ENCODE measurements around the gene PLIN1. TPM values are rescaled to one million over a fixed set of nuclear protein-coding genes. Genes with fewer than 3 reads are reported as not detected.

The PLIN1 gene
- total and polyA plus RNA-seq, 10 of the 15 experiments (the other 5 are each of a cell fraction or from before 2014, with no cell fraction given), result 0.05 to 0.13 (median 0.09) TPM; not detected in 6

GRCh38 chr15:89671687-89672086, 7.5 kb downstream of the PLIN1 start:
- in situ Hi-C loops (cut with MboI), result no loop called here
- no peaks in the 10 kb centered on the region for H3K36me3 ChIP-seq (ENCODE audit: control insufficient read depth in 2 of 2, insufficient read depth in 2 of 2, low read length in 1 of 2)
- H4K20me1 ChIP-seq (ENCODE audit: control insufficient read depth, insufficient read depth), result no peaks in the 10 kb centered on the region
- FAIRE-seq (no peak), ATAC-seq (no peak), DNase-seq (ENCODE audit: low read depth, low spot score) (no peak)
- H3K27me3 ChIP-seq (replicated peaks in 1 of 2; ENCODE audit: control insufficient read depth in 2 of 2, insufficient read depth in 2 of 2, low read length in 1 of 2), result no peaks in the 10 kb centered on the region
- ChIA-PET POLR2A (no interaction called here), SMC1A (ENCODE audit: uncharacterized antibody, unreplicated experiment) (no interaction called here), CTCF (no interaction called here), RAD21 (ENCODE audit: unreplicated experiment) (interaction anchor here (1.5 kb wide), 1 partner anchor 203 kb away, joined by 4 read pairs; no protein-coding TSS in a partner anchor)
- no peak overlapping the region for H2AFZ ChIP-seq (ENCODE audit: control insufficient read depth, low read depth, low read length)
- WGBS (ENCODE audit: insufficient coverage, insufficient replicate concordance, low lambda C conversion rate, missing lambda C conversion rate), result 0% methylated on average over 3 of the region's 4 CpGs
- H3K79me2 ChIP-seq (ENCODE audit: control insufficient read depth, insufficient read depth, low read length), result no peaks in the 10 kb centered on the region
- no peak overlapping the region for H3K27ac ChIP-seq (ENCODE audit: control insufficient read depth, insufficient read depth)
- H3K4me2 ChIP-seq (ENCODE audit: control insufficient read depth, insufficient read depth), result no peak overlapping the region
- no peaks in the 10 kb centered on the region for H3K9me3 ChIP-seq (replicated peaks; ENCODE audit: control insufficient read depth, insufficient read depth, low read length)
- no peaks in the 10 kb centered on the region for H3K4me1 ChIP-seq (ENCODE audit: control insufficient read depth, insufficient read depth, low read length)
- H3K9ac ChIP-seq (ENCODE audit: control insufficient read depth, insufficient read depth, low read length), result no peak overlapping the region
- intact Hi-C loops (cut with micrococcal nuclease; ENCODE audit: unreplicated experiment), result no loop called here
- no TSS peak for BruUV-seq (replicated peaks)
- H3K4me3 ChIP-seq, result no peak overlapping the region
- TF ChIP-seq ASH2L (IDR thresholded peaks at IDR 0.05; ENCODE audit: borderline replicate concordance, low read depth), result no peak
- no peak for TF ChIP-seq PAX5 (IDR thresholded peaks at IDR 0.05; ENCODE audit: borderline replicate concordance, low read depth, low read length)
- no peak for TF ChIP-seq ZNF24 (IDR thresholded peaks at IDR 0.05)

GRCh38 chr15:89670971-89671560, 8.1 kb downstream of the PLIN1 start:
- Histone ChIP-seq H3K4me3 (no peak overlapping the region), H3K27me3 (replicated peaks in 1 of 2; ENCODE audit: control insufficient read depth in 2 of 2, insufficient read depth in 2 of 2, low read length in 1 of 2) (no peaks in the 10 kb centered on the region), H3K9ac (ENCODE audit: control insufficient read depth, insufficient read depth, low read length) (no peak overlapping the region), H2AFZ (ENCODE audit: control insufficient read depth, low read depth, low read length) (no peak overlapping the region), H3K9me3 (replicated peaks; ENCODE audit: control insufficient read depth, insufficient read depth, low read length) (no peaks in the 10 kb centered on the region), H3K36me3 (ENCODE audit: control insufficient read depth in 2 of 2, insufficient read depth in 2 of 2, low read length in 1 of 2) (no peaks in the 10 kb centered on the region), H3K4me2 (ENCODE audit: control insufficient read depth, insufficient read depth) (no peak overlapping the region), H3K4me1 (ENCODE audit: control insufficient read depth, insufficient read depth, low read length) (no peaks in the 10 kb centered on the region), H3K27ac (ENCODE audit: control insufficient read depth, insufficient read depth) (no peak overlapping the region), H3K79me2 (ENCODE audit: control insufficient read depth, insufficient read depth, low read length) (no peaks in the 10 kb centered on the region), H4K20me1 (ENCODE audit: control insufficient read depth, insufficient read depth) (no peaks in the 10 kb centered on the region)
- ChIA-PET POLR2A (no interaction called here), CTCF (no interaction called here), SMC1A (ENCODE audit: uncharacterized antibody, unreplicated experiment) (no interaction called here), RAD21 (ENCODE audit: unreplicated experiment) (no interaction called here)
- BruUV-seq (replicated peaks), result no TSS peak
- ATAC-seq (no peak), FAIRE-seq (no peak), DNase-seq (ENCODE audit: low read depth, low spot score) (no peak)
- intact Hi-C loops (cut with micrococcal nuclease; ENCODE audit: unreplicated experiment) (no loop called here), in situ Hi-C loops (cut with MboI) (no loop called here)
- WGBS (ENCODE audit: insufficient coverage, insufficient replicate concordance, low lambda C conversion rate, missing lambda C conversion rate), result 47% methylated on average over 12 of the region's 12 CpGs
- TF ChIP-seq CHD1 (IDR thresholded peaks at IDR 0.05; ENCODE audit: low read depth, low read length), result no peak
- TF ChIP-seq ASH2L (IDR thresholded peaks at IDR 0.05; ENCODE audit: borderline replicate concordance, low read depth), result no peak
- TF ChIP-seq IRF3 (IDR thresholded peaks at IDR 0.05), result no peak
- no peak for TF ChIP-seq SREBF2 (IDR thresholded peaks at IDR 0.05; ENCODE audit: low read length)
- TF ChIP-seq TBL1XR1 (IDR thresholded peaks at IDR 0.05; ENCODE audit: low read depth, low read length), result no peak
- no peak for TF ChIP-seq MYC (IDR thresholded peaks at IDR 0.05; ENCODE audit: insufficient read depth, insufficient read length, insufficient replicate concordance, low read length, severe bottlenecking)
- no peak for TF ChIP-seq SMC3 (IDR thresholded peaks at IDR 0.05; ENCODE audit: borderline replicate concordance, low read length)
- TF ChIP-seq NRF1 (conservative IDR thresholded peaks at IDR 0.05; ENCODE audit: low read depth, low read length), result no peak
- TF ChIP-seq WRNIP1 (IDR thresholded peaks at IDR 0.05; ENCODE audit: borderline replicate concordance, low read depth, low read length), result no peak
- no peak for TF ChIP-seq TARDBP (IDR thresholded peaks at IDR 0.05; ENCODE audit: borderline replicate concordance)
- TF ChIP-seq MAX (IDR thresholded peaks at IDR 0.05; ENCODE audit: low read depth, low read length), result no peak
- TF ChIP-seq MTA3 (IDR thresholded peaks at IDR 0.05; ENCODE audit: borderline replicate concordance, low read length), result no peak
- no peak for TF ChIP-seq ELK1 (IDR thresholded peaks at IDR 0.05; ENCODE audit: low read depth, low read length)
